HEK293 (cell line): ENCODE data around the gene CEBPG.
A peak's percentile ranks its signal among the peaks of the same experiment; 100 is the strongest.

Experiments
- GLIS1 ChIP-seq: fragments of 450-650 bp; formaldehyde crosslinking; IDR thresholded peaks from 2 replicates; pipeline ENCODE4 v1.5.1; 2016; ENCODE audit warnings: missing biosample characterization, missing genetic modification characterization
- GLIS2 ChIP-seq: fragments of 450-650 bp; formaldehyde crosslinking; IDR thresholded peaks from 2 replicates; pipeline ENCODE4 v1.5.1; 2016; ENCODE audit warnings: missing biosample characterization, missing genetic modification characterization
- KLF1 ChIP-seq: fragments of 450-650 bp; formaldehyde crosslinking; IDR thresholded peaks from 2 replicates; pipeline ENCODE4 v1.5.1; 2016; ENCODE audit warnings: missing biosample characterization, missing genetic modification characterization
- MEIS1 ChIP-seq: sonication (generic); formaldehyde crosslinking; IDR thresholded peaks from 2 replicates; pipeline ENCODE4 v1.8.1; 2022; ENCODE audit warnings: missing genetic modification reagents, mild to moderate bottlenecking, borderline replicate concordance
- SP2 ChIP-seq: fragments of 450-650 bp; formaldehyde crosslinking; IDR thresholded peaks from 2 replicates; pipeline ENCODE4 v1.5.1; 2016; ENCODE audit warnings: missing biosample characterization, missing genetic modification characterization
- TRIM28 ChIP-seq: IDR thresholded peaks from 2 replicates; pipeline ENCODE4 v1.6.1; 2011; ENCODE audit warnings: low read length, control low read depth, borderline replicate concordance
- YY2 ChIP-seq: fragments of 450-650 bp; formaldehyde crosslinking; IDR thresholded peaks from 2 replicates; pipeline ENCODE4 v1.5.1; 2016; ENCODE audit warnings: missing biosample characterization, missing genetic modification characterization
- ZBTB48 ChIP-seq: fragments of 450-650 bp; formaldehyde crosslinking; IDR thresholded peaks from 2 replicates; pipeline ENCODE4 v1.5.1; 2016; ENCODE audit warnings: missing biosample characterization, missing genetic modification characterization
- ZIC2 ChIP-seq: fragments of 450-650 bp; formaldehyde crosslinking; IDR thresholded peaks from 2 replicates; pipeline ENCODE4 v1.5.1; 2016; ENCODE audit warnings: missing biosample characterization, missing genetic modification characterization
- ZNF121 ChIP-seq: fragments of 450-650 bp; formaldehyde crosslinking; IDR thresholded peaks from 2 replicates; pipeline ENCODE4 v1.5.1; 2016; ENCODE audit warnings: missing biosample characterization, missing genetic modification characterization
- ZNF174 ChIP-seq: fragments of 450-650 bp; formaldehyde crosslinking; IDR thresholded peaks from 2 replicates; pipeline ENCODE4 v1.5.0; 2017; ENCODE audit warnings: missing biosample characterization, mild to moderate bottlenecking, missing genetic modification characterization
- ZNF175 ChIP-seq: fragments of 450-650 bp; formaldehyde crosslinking; IDR thresholded peaks from 2 replicates; pipeline ENCODE4 v1.5.1; 2016; ENCODE audit warnings: missing biosample characterization, missing genetic modification characterization
- ZNF19 ChIP-seq: fragments of 450-650 bp; formaldehyde crosslinking; IDR thresholded peaks from 2 replicates; pipeline ENCODE4; 2016; ENCODE audit warnings: missing biosample characterization, missing genetic modification characterization, low read depth
- ZNF214 ChIP-seq: fragments of 450-650 bp; formaldehyde crosslinking; IDR thresholded peaks from 2 replicates; pipeline ENCODE4 v1.5.1; 2017; ENCODE audit warnings: missing biosample characterization, mild to moderate bottlenecking, missing genetic modification characterization, borderline replicate concordance
- ZNF354C ChIP-seq: fragments of 450-650 bp; formaldehyde crosslinking; IDR thresholded peaks from 2 replicates; pipeline ENCODE4 v1.5.1; 2016; ENCODE audit warnings: missing biosample characterization, missing genetic modification characterization, low read depth, borderline replicate concordance
- ZNF473 ChIP-seq: fragments of 450-650 bp; formaldehyde crosslinking; IDR thresholded peaks from 2 replicates; pipeline ENCODE4 v1.5.1; 2017; ENCODE audit warnings: missing biosample characterization, missing genetic modification characterization
- ZNF560 ChIP-seq: fragments of 450-650 bp; formaldehyde crosslinking; IDR thresholded peaks from 2 replicates; pipeline ENCODE4 v1.5.1; 2017; ENCODE audit warnings: missing biosample characterization, missing genetic modification characterization, borderline replicate concordance
- ZNF571 ChIP-seq: fragments of 450-650 bp; formaldehyde crosslinking; IDR thresholded peaks from 2 replicates; pipeline ENCODE4 v1.5.0; 2017; ENCODE audit warnings: missing biosample characterization, missing genetic modification characterization
- ZSCAN16 ChIP-seq: fragments of 450-650 bp; formaldehyde crosslinking; IDR thresholded peaks from 2 replicates; pipeline ENCODE4 v1.5.1; 2016; ENCODE audit warnings: missing biosample characterization, missing genetic modification characterization
- TF ChIP-seq, protein P1 (sequence below): fragments of 450-650 bp; formaldehyde crosslinking; IDR thresholded peaks from 2 replicates; pipeline ENCODE4 v1.5.1; 2017; ENCODE audit warnings: missing biosample characterization, missing genetic modification characterization
- TF ChIP-seq, protein P2 (sequence below): fragments of 450-650 bp; formaldehyde crosslinking; IDR thresholded peaks from 2 replicates; pipeline ENCODE4 v1.5.1; 2016; ENCODE audit warnings: missing biosample characterization, missing genetic modification characterization
- TF ChIP-seq, protein P3 (sequence below): fragments of 450-650 bp; formaldehyde crosslinking; IDR thresholded peaks from 2 replicates; pipeline ENCODE4 v1.5.1; 2016; ENCODE audit warnings: missing biosample characterization, missing genetic modification characterization
- TF ChIP-seq, protein P4 (sequence below): fragments of 450-650 bp; formaldehyde crosslinking; IDR thresholded peaks from 2 replicates; pipeline ENCODE4 v1.5.1; 2016; ENCODE audit warnings: missing biosample characterization, missing genetic modification characterization, low read depth
- TF ChIP-seq, protein P5 (sequence below): sonication (generic); formaldehyde crosslinking; IDR thresholded peaks from 2 replicates; pipeline ENCODE4 v1.8.1; 2022; ENCODE audit warnings: mild to moderate bottlenecking, moderate library complexity, missing genetic modification reagents
- TF ChIP-seq, protein P6 (sequence below): fragments of 450-650 bp; formaldehyde crosslinking; IDR thresholded peaks from 2 replicates; pipeline ENCODE4 v1.5.1; 2017; ENCODE audit warnings: missing biosample characterization, missing genetic modification characterization
- TF ChIP-seq, protein P7 (sequence below): fragments of 450-650 bp; formaldehyde crosslinking; IDR thresholded peaks from 2 replicates; pipeline ENCODE4 v1.5.1; 2016; ENCODE audit warnings: missing biosample characterization, missing genetic modification characterization

The CEBPG gene

DNA sequence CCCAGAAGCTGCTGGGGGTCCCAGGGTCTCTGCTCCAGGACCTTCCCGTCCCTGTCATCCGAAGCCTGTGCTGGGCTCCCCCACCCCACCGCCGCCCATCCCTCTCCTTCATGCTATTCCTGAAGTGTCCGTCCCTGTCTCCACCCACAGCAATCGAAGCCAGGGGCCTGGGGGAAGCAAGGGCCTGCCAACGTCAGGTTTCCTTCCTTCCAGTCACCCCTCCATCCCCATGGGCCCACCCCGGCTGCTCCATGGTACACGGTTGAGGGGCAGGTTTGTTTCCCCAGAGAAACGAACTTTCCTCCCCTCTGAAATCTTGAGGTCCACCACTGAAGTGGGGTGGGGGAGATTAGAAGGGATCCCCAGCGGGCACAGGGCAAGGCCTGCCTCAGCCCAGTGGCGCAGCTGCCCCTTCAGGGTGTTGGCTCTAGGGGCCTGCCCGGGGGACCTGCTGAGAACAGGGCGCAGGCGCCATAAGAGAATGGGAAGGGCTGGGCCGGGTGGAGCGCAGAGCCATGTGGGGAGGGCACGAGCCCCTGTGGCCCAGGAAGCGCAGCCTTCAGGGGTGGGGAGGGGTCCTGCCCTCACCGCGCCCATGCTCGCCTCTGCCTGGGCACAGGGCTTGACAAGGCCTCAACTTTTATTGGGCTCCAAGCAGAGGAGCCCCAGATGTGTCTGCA lies 16.1 kb downstream of the CEBPG start (continued):
- TF ChIP-seq, protein P1, sequence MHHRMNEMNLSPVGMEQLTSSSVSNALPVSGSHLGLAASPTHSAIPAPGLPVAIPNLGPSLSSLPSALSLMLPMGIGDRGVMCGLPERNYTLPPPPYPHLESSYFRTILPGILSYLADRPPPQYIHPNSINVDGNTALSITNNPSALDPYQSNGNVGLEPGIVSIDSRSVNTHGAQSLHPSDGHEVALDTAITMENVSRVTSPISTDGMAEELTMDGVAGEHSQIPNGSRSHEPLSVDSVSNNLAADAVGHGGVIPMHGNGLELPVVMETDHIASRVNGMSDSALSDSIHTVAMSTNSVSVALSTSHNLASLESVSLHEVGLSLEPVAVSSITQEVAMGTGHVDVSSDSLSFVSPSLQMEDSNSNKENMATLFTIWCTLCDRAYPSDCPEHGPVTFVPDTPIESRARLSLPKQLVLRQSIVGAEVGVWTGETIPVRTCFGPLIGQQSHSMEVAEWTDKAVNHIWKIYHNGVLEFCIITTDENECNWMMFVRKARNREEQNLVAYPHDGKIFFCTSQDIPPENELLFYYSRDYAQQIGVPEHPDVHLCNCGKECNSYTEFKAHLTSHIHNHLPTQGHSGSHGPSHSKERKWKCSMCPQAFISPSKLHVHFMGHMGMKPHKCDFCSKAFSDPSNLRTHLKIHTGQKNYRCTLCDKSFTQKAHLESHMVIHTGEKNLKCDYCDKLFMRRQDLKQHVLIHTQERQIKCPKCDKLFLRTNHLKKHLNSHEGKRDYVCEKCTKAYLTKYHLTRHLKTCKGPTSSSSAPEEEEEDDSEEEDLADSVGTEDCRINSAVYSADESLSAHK, result no peak
- TF ChIP-seq ZNF121 (tag by site-specific recombination) (no peak), GLIS1 (peak; percentile 7; the same call in 1 of the 2 replicates), ZNF19 (tag by site-specific recombination) (peak; percentile 4; the same call in 1 of the 2 replicates), YY2 (tag by site-specific recombination) (no peak), ZNF571 (tag by site-specific recombination) (0 out of 2 replicates have a peak, but pooled peaks have one; percentile 4), ZSCAN16 (tag by site-specific recombination) (no peak), ZNF174 (tag by site-specific recombination) (no peak), KLF1 (peak; percentile 95), ZBTB48 (tag by site-specific recombination) (peak; percentile 27; the same call in 1 of the 2 replicates), MEIS1 (CRISPR knock-in tag) (no peak), ZNF214 (tag by site-specific recombination) (no peak), ZNF175 (no peak), ZNF473 (tag by site-specific recombination) (no peak), TRIM28 (no peak), ZIC2 (tag by site-specific recombination) (peak; percentile 27; the same call in 1 of the 2 replicates), ZNF354C (tag by site-specific recombination) (no peak), ZNF560 (tag by site-specific recombination) (no peak), SP2 (no peak), GLIS2 (peak; percentile 38; the same call in 1 of the 2 replicates)
- TF ChIP-seq, protein P2, sequence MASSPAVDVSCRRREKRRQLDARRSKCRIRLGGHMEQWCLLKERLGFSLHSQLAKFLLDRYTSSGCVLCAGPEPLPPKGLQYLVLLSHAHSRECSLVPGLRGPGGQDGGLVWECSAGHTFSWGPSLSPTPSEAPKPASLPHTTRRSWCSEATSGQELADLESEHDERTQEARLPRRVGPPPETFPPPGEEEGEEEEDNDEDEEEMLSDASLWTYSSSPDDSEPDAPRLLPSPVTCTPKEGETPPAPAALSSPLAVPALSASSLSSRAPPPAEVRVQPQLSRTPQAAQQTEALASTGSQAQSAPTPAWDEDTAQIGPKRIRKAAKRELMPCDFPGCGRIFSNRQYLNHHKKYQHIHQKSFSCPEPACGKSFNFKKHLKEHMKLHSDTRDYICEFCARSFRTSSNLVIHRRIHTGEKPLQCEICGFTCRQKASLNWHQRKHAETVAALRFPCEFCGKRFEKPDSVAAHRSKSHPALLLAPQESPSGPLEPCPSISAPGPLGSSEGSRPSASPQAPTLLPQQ (tag by site-specific recombination), result peak; percentile 66; the same call in 1 of the 2 replicates
- TF ChIP-seq, protein P3, sequence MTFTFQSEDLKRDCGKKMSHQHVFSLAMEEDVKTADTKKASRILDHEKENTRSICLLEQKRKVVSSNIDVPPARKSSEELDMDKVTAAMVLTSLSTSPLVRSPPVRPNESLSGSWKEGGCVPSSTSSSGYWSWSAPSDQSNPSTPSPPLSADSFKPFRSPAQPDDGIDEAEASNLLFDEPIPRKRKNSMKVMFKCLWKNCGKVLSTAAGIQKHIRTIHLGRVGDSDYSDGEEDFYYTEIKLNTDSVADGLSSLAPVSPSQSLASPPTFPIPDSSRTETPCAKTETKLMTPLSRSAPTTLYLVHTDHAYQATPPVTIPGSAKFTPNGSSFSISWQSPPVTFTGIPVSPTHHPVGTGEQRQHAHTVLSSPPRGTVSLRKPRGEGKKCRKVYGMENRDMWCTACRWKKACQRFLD (tag by site-specific recombination), result 0 out of 2 replicates have a peak, but pooled peaks have one; percentile 5
- TF ChIP-seq, protein P4, sequence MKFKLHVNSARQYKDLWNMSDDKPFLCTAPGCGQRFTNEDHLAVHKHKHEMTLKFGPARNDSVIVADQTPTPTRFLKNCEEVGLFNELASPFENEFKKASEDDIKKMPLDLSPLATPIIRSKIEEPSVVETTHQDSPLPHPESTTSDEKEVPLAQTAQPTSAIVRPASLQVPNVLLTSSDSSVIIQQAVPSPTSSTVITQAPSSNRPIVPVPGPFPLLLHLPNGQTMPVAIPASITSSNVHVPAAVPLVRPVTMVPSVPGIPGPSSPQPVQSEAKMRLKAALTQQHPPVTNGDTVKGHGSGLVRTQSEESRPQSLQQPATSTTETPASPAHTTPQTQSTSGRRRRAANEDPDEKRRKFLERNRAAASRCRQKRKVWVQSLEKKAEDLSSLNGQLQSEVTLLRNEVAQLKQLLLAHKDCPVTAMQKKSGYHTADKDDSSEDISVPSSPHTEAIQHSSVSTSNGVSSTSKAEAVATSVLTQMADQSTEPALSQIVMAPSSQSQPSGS (tag by site-specific recombination), result no peak
- TF ChIP-seq, protein P5, sequence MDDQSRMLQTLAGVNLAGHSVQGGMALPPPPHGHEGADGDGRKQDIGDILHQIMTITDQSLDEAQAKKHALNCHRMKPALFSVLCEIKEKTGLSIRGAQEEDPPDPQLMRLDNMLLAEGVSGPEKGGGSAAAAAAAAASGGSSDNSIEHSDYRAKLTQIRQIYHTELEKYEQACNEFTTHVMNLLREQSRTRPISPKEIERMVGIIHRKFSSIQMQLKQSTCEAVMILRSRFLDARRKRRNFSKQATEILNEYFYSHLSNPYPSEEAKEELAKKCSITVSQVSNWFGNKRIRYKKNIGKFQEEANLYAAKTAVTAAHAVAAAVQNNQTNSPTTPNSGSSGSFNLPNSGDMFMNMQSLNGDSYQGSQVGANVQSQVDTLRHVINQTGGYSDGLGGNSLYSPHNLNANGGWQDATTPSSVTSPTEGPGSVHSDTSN (CRISPR knock-in tag), result no peak
- TF ChIP-seq, protein P6, sequence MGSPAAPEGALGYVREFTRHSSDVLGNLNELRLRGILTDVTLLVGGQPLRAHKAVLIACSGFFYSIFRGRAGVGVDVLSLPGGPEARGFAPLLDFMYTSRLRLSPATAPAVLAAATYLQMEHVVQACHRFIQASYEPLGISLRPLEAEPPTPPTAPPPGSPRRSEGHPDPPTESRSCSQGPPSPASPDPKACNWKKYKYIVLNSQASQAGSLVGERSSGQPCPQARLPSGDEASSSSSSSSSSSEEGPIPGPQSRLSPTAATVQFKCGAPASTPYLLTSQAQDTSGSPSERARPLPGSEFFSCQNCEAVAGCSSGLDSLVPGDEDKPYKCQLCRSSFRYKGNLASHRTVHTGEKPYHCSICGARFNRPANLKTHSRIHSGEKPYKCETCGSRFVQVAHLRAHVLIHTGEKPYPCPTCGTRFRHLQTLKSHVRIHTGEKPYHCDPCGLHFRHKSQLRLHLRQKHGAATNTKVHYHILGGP (tag by site-specific recombination), result no peak
- TF ChIP-seq, protein P7, sequence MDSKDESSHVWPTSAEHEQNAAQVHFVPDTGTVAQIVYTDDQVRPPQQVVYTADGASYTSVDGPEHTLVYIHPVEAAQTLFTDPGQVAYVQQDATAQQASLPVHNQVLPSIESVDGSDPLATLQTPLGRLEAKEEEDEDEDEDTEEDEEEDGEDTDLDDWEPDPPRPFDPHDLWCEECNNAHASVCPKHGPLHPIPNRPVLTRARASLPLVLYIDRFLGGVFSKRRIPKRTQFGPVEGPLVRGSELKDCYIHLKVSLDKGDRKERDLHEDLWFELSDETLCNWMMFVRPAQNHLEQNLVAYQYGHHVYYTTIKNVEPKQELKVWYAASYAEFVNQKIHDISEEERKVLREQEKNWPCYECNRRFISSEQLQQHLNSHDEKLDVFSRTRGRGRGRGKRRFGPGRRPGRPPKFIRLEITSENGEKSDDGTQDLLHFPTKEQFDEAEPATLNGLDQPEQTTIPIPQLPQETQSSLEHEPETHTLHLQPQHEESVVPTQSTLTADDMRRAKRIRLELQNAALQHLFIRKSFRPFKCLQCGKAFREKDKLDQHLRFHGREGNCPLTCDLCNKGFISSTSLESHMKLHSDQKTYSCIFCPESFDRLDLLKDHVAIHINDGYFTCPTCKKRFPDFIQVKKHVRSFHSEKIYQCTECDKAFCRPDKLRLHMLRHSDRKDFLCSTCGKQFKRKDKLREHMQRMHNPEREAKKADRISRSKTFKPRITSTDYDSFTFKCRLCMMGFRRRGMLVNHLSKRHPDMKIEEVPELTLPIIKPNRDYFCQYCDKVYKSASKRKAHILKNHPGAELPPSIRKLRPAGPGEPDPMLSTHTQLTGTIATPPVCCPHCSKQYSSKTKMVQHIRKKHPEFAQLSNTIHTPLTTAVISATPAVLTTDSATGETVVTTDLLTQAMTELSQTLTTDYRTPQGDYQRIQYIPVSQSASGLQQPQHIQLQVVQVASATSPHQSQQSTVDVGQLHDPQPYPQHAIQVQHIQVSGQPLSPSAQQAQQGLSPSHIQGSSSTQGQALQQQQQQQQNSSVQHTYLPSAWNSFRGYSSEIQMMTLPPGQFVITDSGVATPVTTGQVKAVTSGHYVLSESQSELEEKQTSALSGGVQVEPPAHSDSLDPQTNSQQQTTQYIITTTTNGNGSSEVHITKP (tag by site-specific recombination), result peak; percentile 65
